Raji (cell line): ENCODE measurements around the gene CLMN.

Experiments used
- POLR2A ChIP-seq: IDR thresholded peaks from 2 replicates; pipeline ENCODE4 v1.6.1; 2011; ENCODE audit warnings: low read depth, low read length, control low read depth; ENCODE audit not compliant: insufficient read depth

The CLMN gene

DNA sequence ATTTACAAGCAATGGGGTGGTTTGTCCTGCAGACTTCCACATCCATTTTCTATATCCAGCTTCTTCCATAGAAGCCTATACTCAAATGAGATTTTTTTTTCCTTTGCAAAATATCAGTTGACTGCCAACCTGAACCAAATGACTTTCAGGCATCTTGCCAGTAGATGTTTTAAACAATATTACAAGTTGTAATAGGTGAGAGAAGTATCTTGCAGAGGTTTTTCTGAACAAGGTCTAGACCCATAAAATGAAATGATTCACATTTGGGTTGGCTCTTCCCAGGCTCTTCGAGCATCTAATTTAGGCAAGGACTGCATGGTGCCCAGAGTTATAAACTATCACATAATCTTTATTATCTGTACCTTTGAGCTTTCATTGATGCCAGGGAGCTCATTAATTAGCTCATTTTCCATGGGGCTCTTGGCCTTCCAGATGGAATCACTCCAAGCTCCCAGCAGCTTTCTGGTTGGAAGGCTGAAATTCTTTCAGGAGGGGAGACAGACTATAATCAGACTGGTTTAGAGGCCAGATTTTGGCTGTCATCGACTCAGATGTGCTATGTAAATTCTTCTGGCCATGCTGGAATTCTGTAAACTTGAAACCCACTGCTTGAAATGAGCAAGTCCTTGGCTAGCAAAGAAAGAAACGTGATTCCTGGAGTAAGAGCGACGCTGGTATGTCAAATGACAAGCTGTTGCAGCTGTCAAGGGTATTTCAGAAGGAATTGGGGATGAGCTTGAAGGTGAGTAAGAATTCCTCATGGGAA is 130.2 kb downstream of the CLMN start:
- TF ChIP-seq POLR2A: no peak

DNA sequence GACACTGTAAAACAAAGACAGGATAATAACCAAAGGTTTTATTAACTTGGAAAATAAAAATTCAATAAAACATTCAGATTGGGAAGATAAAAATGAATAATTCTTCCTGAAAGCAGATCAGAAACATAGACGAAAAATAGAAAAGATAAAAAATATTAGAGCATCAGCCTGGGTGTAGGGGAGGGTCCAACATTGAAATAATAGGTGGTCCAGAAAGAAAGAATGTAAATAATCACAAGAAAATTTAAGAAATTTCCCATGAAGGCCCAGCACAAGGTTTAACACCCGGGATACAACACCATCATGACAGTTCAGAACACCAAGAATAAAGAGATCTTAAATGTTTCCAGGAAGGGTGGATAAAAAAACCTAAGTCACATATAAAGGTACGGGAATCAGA is 131.3 kb downstream of the CLMN start:
- TF ChIP-seq POLR2A: no peak

DNA sequence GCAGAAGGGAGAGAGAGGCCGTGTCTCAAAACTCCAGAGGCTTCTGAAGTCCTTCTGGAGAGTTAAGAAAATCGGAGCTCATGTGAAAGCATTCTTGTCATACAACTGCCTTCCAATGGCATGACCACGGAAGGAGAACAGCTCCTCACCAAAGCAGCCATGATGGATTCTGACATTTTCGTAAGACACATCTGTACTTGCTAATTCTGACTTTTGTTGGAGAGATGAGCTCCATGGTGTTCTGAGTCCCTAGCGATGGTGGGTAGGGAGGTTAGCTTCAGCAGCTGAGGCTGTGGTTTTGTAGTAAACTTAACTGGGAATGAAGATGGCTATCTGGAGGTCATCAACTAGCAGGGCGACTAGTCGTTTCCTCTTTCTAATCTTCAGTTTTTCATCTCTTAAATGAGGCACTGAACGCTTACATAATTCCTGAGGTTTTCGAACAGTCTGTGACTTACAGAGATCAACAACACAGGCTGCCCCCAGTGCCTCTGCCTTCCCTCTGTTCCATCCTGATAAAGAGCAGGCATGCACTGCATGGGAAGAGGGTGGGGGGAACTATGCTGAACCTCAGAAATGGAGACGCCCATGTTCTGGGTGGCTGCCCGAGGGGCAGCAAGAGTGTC is 133.8 kb downstream of the CLMN start:
- TF ChIP-seq POLR2A: no peak

DNA sequence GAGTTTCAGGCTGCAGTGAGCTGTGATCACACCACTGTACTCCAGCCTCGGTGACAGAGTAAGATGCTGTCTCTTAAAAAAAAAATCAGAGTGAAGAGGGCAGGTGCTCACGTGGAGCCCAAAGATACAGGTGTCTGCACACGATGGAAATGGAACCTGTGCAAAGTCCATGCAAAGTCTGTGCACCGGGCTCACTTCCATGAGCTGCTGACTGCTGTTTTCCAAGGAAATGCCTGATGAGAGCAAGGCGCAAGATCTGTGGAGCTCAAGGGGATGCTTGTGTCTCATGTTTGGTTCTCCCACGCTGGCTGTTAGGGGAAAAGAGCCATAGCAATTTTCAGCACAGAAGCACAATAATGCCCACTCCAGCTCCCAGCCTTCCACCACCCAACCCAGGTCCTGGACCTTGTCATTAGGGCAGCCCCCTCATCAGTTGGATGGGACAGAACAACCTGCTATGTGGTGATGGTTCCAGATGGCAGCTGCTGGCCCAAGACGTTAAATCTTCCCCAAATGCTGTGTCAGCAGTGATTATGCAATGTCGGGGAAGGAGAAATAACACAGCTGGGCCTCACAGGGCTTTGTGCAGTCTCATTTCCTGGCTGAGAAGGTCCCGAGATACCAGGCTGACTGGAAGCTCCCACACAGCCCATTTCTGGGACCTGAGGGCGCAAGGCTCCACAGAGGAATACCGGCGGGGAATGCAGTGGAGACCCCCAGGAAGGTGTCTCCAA is 134.5 kb downstream of the CLMN start:
- TF ChIP-seq POLR2A: no peak

DNA sequence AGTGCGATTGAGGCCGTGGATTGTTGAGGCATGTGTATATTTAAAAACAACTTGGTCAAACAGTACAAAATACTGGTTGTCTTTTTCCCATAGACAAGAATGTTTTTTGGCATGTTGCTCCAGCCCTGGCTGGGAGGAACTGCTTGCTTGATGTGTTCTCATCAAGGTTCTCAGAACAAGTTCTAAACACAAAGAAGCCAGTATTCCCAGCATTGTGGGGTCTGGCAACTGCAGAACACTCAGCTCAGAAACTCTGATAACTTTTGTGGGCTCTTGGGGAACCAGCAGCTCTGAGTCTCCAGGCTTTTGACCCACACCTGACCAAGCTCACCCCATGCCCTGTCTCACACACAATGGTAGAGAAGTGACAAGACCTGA is 135.3 kb downstream of the CLMN start:
- no peak for TF ChIP-seq POLR2A

DNA sequence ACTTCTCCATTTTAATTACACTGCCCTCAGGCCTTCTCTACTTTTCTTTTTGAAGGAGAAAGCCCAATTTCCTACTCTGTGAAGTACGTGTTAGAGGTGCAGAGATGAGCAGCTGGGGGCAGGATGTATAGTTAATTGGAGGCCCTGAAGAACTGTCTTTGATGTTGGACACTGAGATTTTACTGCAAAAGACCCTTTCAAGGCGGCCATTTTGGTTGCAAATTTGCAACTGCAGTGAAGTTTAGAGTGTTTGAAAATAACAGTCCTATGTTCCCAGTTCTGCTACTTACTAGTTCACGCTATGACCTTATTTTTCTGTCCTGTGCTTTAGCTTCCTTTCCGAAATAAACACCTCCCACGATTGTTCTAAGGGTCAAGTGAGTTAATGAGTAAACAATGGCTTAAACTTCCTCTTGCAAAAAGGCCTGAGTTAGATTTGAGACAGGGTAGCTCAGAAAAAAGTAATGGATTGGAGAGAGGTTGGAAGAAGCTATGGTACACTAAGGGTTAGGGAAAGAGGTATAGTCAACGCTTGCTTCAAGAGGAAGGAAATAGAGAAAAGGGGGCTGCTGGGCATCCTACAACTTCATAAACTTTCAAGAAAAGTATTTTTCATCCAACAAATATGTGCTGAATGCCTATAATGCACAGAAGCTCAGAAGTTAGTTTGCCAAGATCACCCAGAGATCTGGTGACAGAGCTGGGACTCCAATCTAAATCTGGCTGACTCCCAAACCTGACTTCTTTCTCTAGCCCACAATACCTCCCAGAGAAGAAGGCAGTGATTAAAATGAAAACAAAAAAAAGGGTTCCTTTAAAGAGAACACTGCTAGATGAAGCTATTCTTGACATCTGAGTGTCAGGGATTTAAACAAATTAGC is 135.9 kb downstream of the CLMN start:
- TF ChIP-seq POLR2A: no peak

DNA sequence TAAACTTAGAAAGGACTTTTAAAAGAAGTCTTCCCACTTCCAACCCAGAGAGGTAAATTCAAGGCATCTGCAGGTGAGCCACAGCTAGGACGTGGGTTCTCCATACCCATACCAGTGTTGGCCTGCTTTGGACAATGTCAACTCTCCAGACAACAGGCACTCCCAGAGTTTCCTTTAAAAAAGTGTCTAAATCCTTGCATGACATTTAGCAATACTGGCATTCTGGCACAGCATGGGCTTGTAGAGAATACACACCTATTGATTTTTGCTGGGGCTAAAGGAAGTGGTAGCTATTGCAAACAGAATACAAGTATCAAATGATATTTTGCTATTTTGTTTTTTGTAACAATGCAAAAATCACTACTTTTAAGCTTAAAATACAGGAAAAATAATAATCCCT is 136.6 kb downstream of the CLMN start:
- no peak for TF ChIP-seq POLR2A

DNA sequence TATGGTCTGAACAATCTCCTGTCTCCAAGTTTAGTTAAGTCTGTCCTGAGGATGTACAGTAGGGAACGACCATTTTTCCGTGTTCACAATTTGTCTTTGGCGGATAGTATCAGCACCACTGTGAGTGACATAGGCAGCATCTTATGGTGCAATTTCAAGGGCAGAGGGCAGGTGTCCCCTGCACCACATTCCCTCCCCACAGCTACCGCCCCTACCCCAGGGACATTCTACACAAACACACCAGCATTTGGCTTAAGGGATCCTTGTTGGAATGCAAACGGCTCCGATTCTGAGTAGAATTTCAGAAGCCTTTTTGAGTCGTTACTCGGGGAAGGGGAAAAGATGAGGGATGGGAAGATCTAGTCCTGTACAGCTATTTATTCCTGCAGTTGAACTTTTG is 137.3 kb downstream of the CLMN start:
- TF ChIP-seq POLR2A: no peak

DNA sequence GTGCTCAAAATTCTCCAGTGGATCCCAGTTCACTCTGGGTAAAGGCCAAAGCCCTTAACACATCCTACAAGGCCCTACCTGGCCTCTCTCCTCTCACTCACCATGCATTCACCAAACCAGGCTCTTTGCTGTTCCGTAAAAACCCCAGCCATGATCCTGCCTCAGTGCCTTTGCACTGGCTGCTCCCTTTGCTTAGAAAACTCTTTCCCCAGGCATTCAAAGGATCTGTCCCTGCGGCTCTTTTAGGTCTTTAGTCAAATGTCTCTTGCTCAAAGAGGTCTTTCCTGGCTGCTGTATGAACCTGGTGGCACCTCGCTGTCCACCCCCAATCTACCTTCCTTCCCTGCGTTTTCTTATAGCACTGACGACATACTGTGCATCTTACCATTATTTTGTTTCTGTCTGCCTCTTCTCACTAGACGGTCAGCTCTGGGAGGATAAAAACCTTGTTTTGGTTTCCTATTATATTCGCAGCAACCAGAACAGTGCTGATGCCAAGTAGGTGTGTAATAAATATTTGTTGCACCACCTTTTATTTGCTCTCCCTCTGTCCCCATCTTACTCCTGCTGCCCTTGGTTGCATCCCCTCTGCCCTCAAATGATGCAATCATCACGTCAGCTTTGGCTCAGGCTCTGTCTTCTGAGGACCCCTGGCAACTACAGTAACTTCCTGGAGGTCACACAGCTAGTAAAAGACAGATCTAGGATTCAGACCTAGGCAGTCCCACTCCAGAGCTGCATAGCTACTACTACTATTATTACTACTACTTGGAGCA is 138.6 kb downstream of the CLMN start:
- no peak for TF ChIP-seq POLR2A

DNA sequence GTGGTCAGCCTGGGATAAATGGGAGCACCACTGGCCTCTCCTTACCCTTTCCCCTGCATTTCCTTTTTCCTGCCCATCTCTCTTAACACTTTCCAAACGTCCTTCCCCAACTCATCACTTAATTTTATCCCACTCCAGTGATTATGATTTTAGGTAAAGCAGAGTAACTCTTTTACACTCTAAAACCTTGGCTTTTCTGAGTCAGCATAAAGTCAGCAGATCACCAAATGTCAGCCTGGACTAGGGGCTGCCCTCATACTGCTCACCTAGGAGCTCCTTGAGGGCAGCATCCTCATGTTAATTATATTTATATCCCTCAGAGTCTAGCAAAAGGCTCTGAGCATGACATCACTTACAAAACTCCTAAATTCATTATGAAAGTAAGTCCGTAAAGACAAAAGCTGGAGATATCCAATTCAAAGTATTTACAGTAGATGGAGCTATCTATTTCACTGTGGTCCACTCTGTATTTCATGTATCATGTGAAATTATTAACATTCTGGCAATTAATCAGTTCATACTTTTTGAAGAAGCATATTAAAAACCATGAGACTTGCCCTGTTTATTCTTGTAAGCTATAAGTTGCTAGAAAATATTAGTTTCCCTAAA is 145.4 kb downstream of the CLMN start:
- no peak for TF ChIP-seq POLR2A

DNA sequence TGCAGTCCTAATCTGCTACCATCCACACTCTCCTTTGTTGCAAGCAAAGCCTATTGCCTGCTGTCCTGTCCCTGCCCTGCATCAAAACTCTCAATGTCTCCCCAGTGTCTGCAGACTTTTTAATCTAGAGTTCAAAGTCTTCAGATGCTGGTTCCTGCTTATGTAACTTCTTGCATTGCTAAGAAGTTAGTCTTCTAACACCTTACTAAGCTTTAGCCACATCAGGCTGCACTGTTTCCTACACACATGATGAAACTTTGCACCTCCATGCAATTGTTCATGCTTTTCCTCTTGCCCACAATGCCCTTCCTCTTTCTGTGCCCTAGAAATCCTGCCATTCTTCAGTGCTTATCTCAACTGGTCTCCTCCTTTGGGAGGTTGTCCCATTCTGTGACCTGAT is 146.2 kb downstream of the CLMN start:
- TF ChIP-seq POLR2A: no peak

DNA sequence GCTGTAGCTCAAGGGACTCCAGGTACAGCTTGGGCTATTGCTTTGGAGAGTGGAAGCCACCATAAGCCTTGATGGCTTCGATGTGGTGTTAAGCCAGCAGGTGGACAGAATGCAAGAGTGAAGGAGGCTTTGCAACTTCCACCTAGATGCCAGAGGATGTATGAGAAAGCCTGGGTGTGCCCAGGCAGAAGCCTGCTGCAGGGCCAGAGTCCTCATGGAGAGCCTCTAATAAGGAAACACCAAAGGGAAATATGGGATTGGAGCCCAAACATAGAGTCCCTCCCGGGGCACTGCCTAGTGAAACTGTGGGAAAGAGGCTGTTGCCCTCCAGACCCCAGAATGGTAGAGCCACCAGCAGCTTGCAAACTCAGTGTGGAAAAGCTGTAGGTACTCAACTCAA is 152.5 kb downstream of the CLMN start:
- no peak for TF ChIP-seq POLR2A

DNA sequence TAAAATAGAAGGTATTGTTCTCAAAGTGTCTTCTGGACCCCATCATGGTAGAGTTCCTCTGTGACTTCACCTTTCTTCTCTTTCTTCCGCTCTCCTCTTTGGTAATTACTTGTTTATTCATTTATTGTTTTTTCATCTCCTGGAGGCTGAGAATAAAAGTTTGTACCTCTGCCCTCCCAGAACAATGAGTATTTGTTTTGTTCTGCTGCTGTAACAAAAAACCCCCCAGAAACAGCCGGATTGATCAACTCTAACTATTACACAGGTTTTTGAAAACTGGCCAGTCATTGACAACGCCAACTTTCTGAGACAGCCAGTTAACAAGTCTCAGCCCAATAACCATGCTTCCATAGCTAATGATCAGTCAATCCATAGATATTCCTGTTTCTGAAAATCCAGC is 154.2 kb downstream of the CLMN start:
- TF ChIP-seq POLR2A: no peak

DNA sequence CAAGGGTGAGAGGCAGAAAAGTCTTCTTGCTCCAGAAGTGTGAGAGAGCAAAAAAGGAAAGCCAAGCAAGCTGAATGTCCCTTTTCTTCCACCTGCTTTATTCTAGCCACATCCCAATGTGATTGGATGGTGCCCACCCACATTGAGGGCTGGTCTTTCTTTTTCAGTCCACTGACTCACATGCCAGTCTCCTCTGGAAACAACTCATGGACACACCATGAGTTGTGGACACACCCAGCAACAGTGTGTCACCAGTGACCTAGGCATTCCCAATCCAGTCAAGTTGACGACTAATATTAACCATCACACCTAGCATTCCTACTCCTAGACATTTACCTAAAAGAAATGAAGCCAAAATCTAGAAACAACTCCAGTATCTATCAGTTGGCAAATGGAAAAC is 155.2 kb downstream of the CLMN start:
- TF ChIP-seq POLR2A: no peak
